Fibroblast of villous mesenchyme (primary cell): Measurements from ENCODE around the gene CCDC74B. TPM values are rescaled to one million over a fixed set of nuclear protein-coding genes. Genes with fewer than 3 reads are reported as not detected.
"Not testable (repeated sequence)": the region's sequence is repeated elsewhere in the genome, so short reads cannot be mapped to it uniquely, and the experiment has no call there.

Source experiments
- DNase-seq: peaks from one replicate; pipeline ENCODE4 v3.0.0-alpha.2; 2010; ENCODE audit warnings: low read depth
- H3K4me3 ChIP-seq: 2 replicates; pipeline ENCODE4 v1.5.1; 2011; ENCODE audit warnings: low read depth, mild to moderate bottlenecking, low read length
- CTCF ChIP-seq: IDR thresholded peaks from 2 replicates; pipeline ENCODE4 v1.5.1; 2012; ENCODE audit warnings: low read depth, mild to moderate bottlenecking, low read length; ENCODE audit not compliant: insufficient read depth
- small RNA-seq: library from RNA; depleted of rRNA; stranded (forward); fragments of <200 nt; gene quantifications from one replicate; pipeline ENCODE3, GENCODE V24; 2012
- total RNA-seq: library from RNA; depleted of rRNA; stranded (reverse); fragments of >200 nt; gene quantifications from 2 replicates; pipeline ENCODE4 v1.2.3, GENCODE V29; 2012

CCDC74B gene
- total RNA-seq, 1 donor, result 4.3 TPM

- DNase-seq, H3K4me3 ChIP-seq: not testable (repeated sequence)
Observed at GRCh38 chr2:130137118-130137517, 7.8 kb downstream of the CCDC74B start.

GRCh38 chr2:130136546-130136945 is 8.4 kb downstream of the CCDC74B start:
- not testable (repeated sequence) for H3K4me3 ChIP-seq, DNase-seq

- no peak overlapping the region for H3K4me3 ChIP-seq
- no peak for DNase-seq
Observed at GRCh38 chr2:130135692-130136541, 9.0 kb downstream of the CCDC74B start.

GRCh38 chr2:130129120-130129829 is 15.6 kb downstream of the CCDC74B start, which contains the start of gene POTEF:
POTEF (minus strand) TSS chr2:130129222; CDS start chr2:130120515, 8,707 bp downstream.
- not testable (repeated sequence) for DNase-seq
- peak within 1 kb of the TSS; percentile 12 for H3K4me3 ChIP-seq

More at GRCh38 chr2:130135692-130136541, 9.0 kb downstream of the CCDC74B start:
- TF ChIP-seq CTCF, result no peak

- not testable (repeated sequence) for DNase-seq
Observed at GRCh38 chr2:130128464-130128863, 16.4 kb downstream of the CCDC74B start.

GRCh38 chr2:130127726-130128125 is 17.2 kb downstream of the CCDC74B start:
- not testable (repeated sequence) for H3K4me3 ChIP-seq, DNase-seq

More at GRCh38 chr2:130128464-130128863, 16.4 kb downstream of the CCDC74B start:
- H3K4me3 ChIP-seq, result not testable (repeated sequence)

- DNase-seq, H3K4me3 ChIP-seq: not testable (repeated sequence)
Observed at GRCh38 chr2:130120924-130121323, 24.0 kb downstream of the CCDC74B start.

- not testable (repeated sequence) for H3K4me3 ChIP-seq
Observed at GRCh38 chr2:130102597-130103363, 42.1 kb downstream of the CCDC74B start.

More at GRCh38 chr2:130102597-130103363, 42.1 kb downstream of the CCDC74B start:
- DNase-seq, result not testable (repeated sequence)

Small RNAs within 50 kb of the gene (small RNA-seq; reads per million reads assigned to genes)
- not detected for gene RNU6-1049P

Other genes with a start within 250 kb of the CCDC74B start
- under 0.01 TPM in 1 of 2 replicates, not detected in the other for gene RAB6C, start 165.4 kb downstream of the CCDC74B start, total RNA-seq
- gene POTEF, start 15.9 kb downstream of the CCDC74B start, total RNA-seq, result 4.8 TPM in 1 of 2 replicates, not detected in the other
- gene SMPD4, start 36.5 kb upstream of the CCDC74B start, total RNA-seq, result 20.3 TPM in 2 replicates
- 141 and 246 TPM in 2 replicates for gene MZT2B, start 37.1 kb upstream of the CCDC74B start, total RNA-seq
- gene TUBA3E, start 53.3 kb upstream of the CCDC74B start, total RNA-seq, result not detected in 2 replicates
- gene IMP4, start 197.8 kb upstream of the CCDC74B start, total RNA-seq, result 60.5 and 68.0 TPM in 2 replicates
- gene PTPN18, start 210.9 kb upstream of the CCDC74B start, total RNA-seq, result 17.7 and 18.4 TPM in 2 replicates